Neutrophil (primary cell): Measurements from ENCODE around the gene ZFPM1.

Source experiments
- H3K27ac ChIP-seq: fragments of 200-600 bp; sonication (generic); 2 replicates; pipeline ENCODE4 v1.5.1; 2016; ENCODE audit warnings: mild to moderate bottlenecking, moderate library complexity
- H3K27me3 ChIP-seq: fragments of 200-600 bp; sonication (generic); 2 replicates; pipeline ENCODE4 v1.6.0; 2016; ENCODE audit warnings: mild to moderate bottlenecking
- H3K36me3 ChIP-seq: fragments of 200-600 bp; sonication (generic); 2 replicates; pipeline ENCODE4 v1.5.1; 2017
- H3K4me1 ChIP-seq, 2 experiments: fragments of 200-600 bp in 1 of 2; sonication (generic) in 1 of 2; 1 replicate in 1 of 2; 2 replicates in 1 of 2; pipeline versions ENCODE4 v1.5.1 to v1.6.1; 2013 to 2016; ENCODE audit warnings: low read depth in 1 of 2, low read length in 1 of 2, mild to moderate bottlenecking in 1 of 2, moderate library complexity in 1 of 2; ENCODE audit not compliant: control insufficient read depth in 1 of 2, insufficient read depth in 1 of 2
- H3K4me3 ChIP-seq, 2 experiments: fragments of 200-600 bp in 1 of 2; sonication (generic) in 1 of 2; 1 replicate in 1 of 2; 2 replicates in 1 of 2; pipeline ENCODE4 v1.5.1; 2013 to 2016; ENCODE audit warnings: low read depth in 1 of 2, low read length in 1 of 2, mild to moderate bottlenecking in 1 of 2, moderate library complexity in 1 of 2
- H3K9me3 ChIP-seq: fragments of 200-600 bp; sonication (generic); 2 replicates; pipeline ENCODE4 v1.5.1; 2016
- TF ChIP-seq, protein P1 (sequence below): fragments of 200-600 bp; sonication (generic); IDR thresholded peaks from 2 replicates; pipeline ENCODE4 v1.5.1; 2016; ENCODE audit warnings: antibody characterized with exemption

The ZFPM1 gene

DNA sequence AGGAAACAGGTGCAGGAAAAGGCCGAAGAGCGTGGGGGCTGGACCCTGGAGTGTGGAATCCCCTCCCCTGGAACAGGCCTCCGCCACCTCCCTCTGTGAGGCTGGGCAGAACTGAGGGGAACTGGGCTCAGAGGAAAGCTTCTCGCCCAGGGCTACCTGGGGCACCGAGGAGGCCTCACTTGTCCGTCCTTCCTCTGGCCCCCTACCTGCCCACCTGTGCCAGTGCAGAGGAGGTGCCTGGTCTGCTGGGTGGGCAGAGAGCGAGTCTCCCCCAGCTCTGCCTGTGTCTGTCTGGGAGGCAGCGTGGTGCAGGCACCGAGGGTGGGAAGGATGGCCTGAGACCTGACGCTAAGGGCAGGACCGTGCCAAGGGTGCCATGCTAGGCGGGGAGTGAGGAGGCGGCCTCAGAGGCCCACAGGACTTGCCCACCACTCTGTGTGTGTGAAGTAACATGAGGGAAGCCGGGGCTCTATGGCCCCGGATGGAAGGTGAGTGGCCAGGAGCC is 42.2 kb downstream of the ZFPM1 start:
- Histone ChIP-seq H3K4me3 (no peak overlapping the region), H3K27ac (no peak overlapping the region), H3K27me3 (peaks cover 15% of the 10 kb centered on the region), H3K4me1 (no peaks in the 10 kb centered on the region), H3K36me3 (no peaks in the 10 kb centered on the region), H3K9me3 (no peaks in the 10 kb centered on the region)
- TF ChIP-seq, protein P1, sequence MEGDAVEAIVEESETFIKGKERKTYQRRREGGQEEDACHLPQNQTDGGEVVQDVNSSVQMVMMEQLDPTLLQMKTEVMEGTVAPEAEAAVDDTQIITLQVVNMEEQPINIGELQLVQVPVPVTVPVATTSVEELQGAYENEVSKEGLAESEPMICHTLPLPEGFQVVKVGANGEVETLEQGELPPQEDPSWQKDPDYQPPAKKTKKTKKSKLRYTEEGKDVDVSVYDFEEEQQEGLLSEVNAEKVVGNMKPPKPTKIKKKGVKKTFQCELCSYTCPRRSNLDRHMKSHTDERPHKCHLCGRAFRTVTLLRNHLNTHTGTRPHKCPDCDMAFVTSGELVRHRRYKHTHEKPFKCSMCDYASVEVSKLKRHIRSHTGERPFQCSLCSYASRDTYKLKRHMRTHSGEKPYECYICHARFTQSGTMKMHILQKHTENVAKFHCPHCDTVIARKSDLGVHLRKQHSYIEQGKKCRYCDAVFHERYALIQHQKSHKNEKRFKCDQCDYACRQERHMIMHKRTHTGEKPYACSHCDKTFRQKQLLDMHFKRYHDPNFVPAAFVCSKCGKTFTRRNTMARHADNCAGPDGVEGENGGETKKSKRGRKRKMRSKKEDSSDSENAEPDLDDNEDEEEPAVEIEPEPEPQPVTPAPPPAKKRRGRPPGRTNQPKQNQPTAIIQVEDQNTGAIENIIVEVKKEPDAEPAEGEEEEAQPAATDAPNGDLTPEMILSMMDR: no peak

DNA sequence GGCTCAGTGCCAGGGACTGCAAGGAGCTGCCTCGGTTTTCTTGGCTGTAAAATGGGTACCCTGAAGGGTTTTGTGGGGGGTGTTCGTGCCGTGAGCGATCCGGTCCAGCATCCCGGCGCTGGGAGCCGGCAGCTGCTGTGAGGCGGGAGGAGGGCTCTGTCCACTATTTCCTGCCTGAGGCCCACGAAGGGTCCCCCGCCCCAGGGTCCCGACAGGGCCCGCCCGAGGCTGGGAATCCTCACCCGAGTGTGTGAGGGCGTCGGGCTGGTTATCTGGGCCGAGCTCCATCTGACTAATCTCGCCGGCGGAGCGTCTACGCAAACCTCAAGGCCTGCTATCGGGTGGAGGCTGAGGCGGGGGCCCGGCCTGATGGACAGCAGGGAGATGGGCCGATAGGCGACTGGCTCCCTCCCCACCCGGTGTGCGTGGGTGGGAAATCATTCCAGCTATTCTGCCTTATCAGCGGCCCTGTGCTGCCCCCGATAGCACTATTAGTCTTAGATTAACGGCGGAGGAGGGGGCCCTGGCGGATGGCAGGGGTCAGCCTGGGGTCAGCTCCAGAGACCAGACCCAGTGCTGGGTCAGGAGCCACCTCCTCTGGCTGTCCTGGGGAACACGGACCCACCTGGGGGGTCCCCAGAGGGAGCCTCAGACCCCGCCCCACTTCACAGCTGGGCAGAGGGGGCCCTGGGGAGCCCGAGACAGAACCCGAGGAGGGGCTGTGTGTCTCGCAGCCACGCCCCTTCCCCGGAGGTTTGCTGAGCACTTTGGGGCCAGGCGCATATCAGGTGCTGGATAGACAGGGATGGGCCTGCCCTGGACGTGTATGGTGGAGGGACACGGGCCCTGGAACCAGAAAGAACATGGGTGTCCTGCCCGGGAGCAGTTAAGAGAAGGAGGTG is 44.7 kb downstream of the ZFPM1 start:
- H3K9me3 ChIP-seq: no peaks in the 10 kb centered on the region
- H3K4me3 ChIP-seq: no peak overlapping the region
- TF ChIP-seq, protein P1: no peak
- no peaks in the 10 kb centered on the region for H3K4me1 ChIP-seq
- H3K36me3 ChIP-seq: no peaks in the 10 kb centered on the region
- no peak overlapping the region for H3K27ac ChIP-seq
- H3K27me3 ChIP-seq: peaks cover 20% of the 10 kb centered on the region

DNA sequence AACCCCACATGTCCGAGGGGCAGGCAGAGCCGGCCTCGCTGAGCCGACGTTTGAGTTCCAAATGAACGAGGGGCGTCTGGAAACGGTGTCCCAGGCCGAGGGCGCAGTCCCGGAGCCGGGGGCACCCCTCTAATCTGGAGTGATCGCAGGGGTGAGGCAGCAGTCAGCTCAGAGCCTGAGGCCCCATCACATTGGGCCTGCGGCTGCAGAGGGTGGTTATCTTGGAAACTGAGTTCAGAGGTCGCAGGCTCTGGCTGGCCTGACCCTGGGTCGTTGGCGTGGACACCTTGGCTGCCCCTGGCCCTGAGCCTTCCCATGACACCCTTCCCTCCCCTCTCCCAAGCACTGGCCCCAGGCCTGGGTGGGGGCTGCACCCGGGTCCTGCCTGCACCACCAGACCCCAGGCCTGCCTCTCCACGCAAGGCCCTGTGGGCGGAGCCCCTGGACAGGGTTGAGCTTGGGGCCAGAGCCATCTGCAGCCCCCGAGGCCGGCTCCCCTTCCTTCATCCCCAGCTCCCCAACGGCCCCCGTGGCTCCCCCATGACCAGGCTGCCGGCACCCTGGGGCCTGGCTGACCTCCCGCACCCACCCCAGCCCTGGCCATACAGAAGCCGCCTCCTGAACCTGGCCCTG is 45.6 kb downstream of the ZFPM1 start:
- Histone ChIP-seq H3K27ac (no peak overlapping the region), H3K27me3 (peaks cover 20% of the 10 kb centered on the region), H3K4me1 (no peaks in the 10 kb centered on the region), H3K9me3 (no peaks in the 10 kb centered on the region), H3K36me3 (no peaks in the 10 kb centered on the region), H3K4me3 (no peak overlapping the region)
- TF ChIP-seq, protein P1: no peak

DNA sequence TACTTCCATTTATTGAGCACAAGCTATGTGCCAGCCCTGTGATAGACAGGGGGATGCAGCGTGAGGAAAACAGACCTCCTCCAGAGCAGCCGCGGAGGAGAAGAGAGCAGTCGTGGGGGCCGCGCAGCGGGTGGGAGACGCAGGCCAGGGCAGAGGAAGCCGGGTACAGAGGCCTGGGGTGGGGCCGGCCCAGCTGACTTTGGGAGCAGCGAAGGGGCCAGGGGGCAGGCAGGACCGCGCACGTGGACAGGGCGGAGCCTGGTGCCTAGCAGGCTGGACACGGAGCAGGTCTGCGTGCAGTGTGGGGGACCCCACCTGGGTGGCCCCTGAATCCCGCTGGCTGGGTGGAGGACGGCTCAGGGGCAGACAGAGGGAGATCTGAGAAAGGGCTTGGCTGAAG is 46.2 kb downstream of the ZFPM1 start:
- H3K27me3 ChIP-seq: peaks cover 20% of the 10 kb centered on the region
- H3K9me3 ChIP-seq: no peaks in the 10 kb centered on the region
- H3K4me3 ChIP-seq: no peak overlapping the region
- no peak overlapping the region for H3K27ac ChIP-seq
- H3K4me1 ChIP-seq: no peaks in the 10 kb centered on the region
- H3K36me3 ChIP-seq: no peaks in the 10 kb centered on the region
- TF ChIP-seq, protein P1: no peak

DNA sequence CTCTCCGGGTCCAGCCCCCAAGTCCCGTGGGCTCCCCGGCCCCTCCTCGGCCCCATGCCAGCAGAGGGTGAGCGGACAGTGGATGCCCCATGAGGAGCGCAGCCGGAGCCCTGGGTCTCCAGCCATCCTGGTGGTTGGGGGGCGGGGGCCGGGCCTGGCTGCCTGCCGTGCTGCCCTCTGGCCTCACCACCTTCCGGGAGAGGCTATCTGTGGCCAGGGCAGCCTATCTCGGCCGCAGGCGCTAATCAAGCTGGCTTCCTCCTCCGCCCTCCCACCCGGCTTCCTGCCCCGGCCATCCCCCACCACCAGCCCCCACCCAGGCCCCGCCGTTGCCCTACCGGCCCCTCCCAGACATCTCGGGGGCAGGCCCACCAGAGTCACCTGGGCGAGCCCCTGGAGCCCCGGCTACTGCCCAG is 46.8 kb downstream of the ZFPM1 start:
- Histone ChIP-seq H3K27ac (no peak overlapping the region), H3K27me3 (peaks cover 20% of the 10 kb centered on the region), H3K4me3 (no peak overlapping the region), H3K36me3 (no peaks in the 10 kb centered on the region), H3K9me3 (no peaks in the 10 kb centered on the region), H3K4me1 (no peaks in the 10 kb centered on the region)
- TF ChIP-seq, protein P1: no peak
